Suprapubic skin (tissue), 3 donors: ENCODE measurements around the gene FRAT1.

Experiments
- CTCF ChIP-seq, 2 donors: fragments of 200-600 bp in 1 of 2; fragments of 450-650 bp in 1 of 2; sonication (generic) in 1 of 2; IDR thresholded peaks; one replicate each; pipeline ENCODE4 v1.5.1; 2016 to 2019; ENCODE audit warnings: antibody characterized with exemption in 2 of 2, mild to moderate bottlenecking in 1 of 2, moderate library complexity in 1 of 2
- EP300 ChIP-seq: sonication (generic); formaldehyde crosslinking; IDR thresholded peaks from one replicate; pipeline ENCODE4 v1.6.1; 2017; ENCODE audit warnings: antibody characterized with exemption
- POLR2A ChIP-seq, 2 donors: fragments of 450-650 bp; IDR thresholded peaks; one replicate each; pipeline ENCODE4 v1.6.1; 2017; ENCODE audit warnings: antibody characterized with exemption in 2 of 2, mild to moderate bottlenecking in 2 of 2, moderate library complexity in 2 of 2

- TF ChIP-seq POLR2A (IDR thresholded peaks at IDR 0.05) (no peak), CTCF (IDR thresholded peaks at IDR 0.05) (no peak), EP300 (no peak)
Observed at GRCh38 chr10:97362310-97363033, 43.4 kb downstream of the FRAT1 start.
